Parathyroid adenoma (tissue), 2 donors: ENCODE measurements around the gene EIF5.

Experiments used
- H2AFZ ChIP-seq: fragments of 300-600 bp; sonication (generic); one replicate; pipeline ENCODE4 v1.7.0; 2017; ENCODE audit warnings: antibody characterized with exemption, mild to moderate bottlenecking
- H3K27ac ChIP-seq: fragments of 300-600 bp; sonication (generic); one replicate; pipeline ENCODE4 v1.7.0; 2017
- H3K27me3 ChIP-seq: fragments of 300-600 bp; sonication (generic); one replicate; pipeline ENCODE4 v1.7.0; 2017; ENCODE audit warnings: low read length; ENCODE audit not compliant: control insufficient read depth, insufficient read depth
- H3K36me3 ChIP-seq: fragments of 300-600 bp; sonication (generic); one replicate; pipeline ENCODE4 v1.7.0; 2017; ENCODE audit warnings: low read length; ENCODE audit not compliant: control insufficient read depth, insufficient read depth
- H3K4me1 ChIP-seq: fragments of 300-600 bp; sonication (generic); one replicate; pipeline ENCODE4 v1.7.0; 2017; ENCODE audit warnings: control low read depth
- H3K4me2 ChIP-seq: fragments of 300-600 bp; sonication (generic); one replicate; pipeline ENCODE4 v1.7.0; 2017; ENCODE audit warnings: low read length
- H3K4me3 ChIP-seq: fragments of 300-600 bp; sonication (generic); one replicate; pipeline ENCODE4 v1.7.0; 2017; ENCODE audit warnings: low read depth, low read length
- H3K79me2 ChIP-seq: fragments of 300-600 bp; sonication (generic); one replicate; pipeline ENCODE4 v1.7.0; 2017; ENCODE audit warnings: control low read depth
- H3K9ac ChIP-seq: fragments of 300-600 bp; sonication (generic); one replicate; pipeline ENCODE4 v1.7.0; 2017; ENCODE audit warnings: mild to moderate bottlenecking
- H3K9me3 ChIP-seq: fragments of 300-600 bp; sonication (generic); one replicate; pipeline ENCODE4 v1.7.0; 2017; ENCODE audit warnings: low read length; ENCODE audit not compliant: control insufficient read depth
- TF ChIP-seq, protein P1 (sequence below): fragments of 300-600 bp; sonication (generic); IDR thresholded peaks from one replicate; pipeline ENCODE4 v1.7.0; 2017; ENCODE audit warnings: antibody characterized with exemption, mild to moderate bottlenecking
- donor health status: primary hyperparathyroidism.

Gene EIF5

DNA sequence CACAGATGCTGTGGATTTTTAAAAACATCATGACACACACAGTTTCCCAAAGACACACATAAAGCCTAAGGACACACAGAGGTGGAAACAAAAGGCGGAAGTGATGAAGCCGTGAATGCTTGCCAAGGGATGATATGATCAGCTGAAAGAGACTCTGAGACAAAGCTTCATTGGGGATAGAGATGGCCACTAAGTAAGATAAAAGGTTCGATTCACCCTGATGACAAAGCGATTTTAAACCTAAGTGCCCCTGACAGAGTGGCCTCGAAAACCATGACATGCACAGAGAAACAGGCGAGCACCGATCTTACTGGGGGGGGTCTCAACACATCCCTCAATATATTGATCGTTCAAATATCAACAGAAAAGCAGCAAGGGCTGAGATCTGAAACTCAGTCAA, 20.3 kb upstream of the EIF5 start:
- Histone ChIP-seq H3K4me3 (no peak overlapping the region), H3K36me3 (no peaks in the 10 kb centered on the region), H2AFZ (peak overlapping the region; percentile 4), H3K9ac (no peak overlapping the region), H3K27ac (no peak overlapping the region), H3K27me3 (no peaks in the 10 kb centered on the region), H3K4me2 (peak overlapping the region; percentile 39), H3K4me1 (peaks cover 10% of the 10 kb centered on the region), H3K79me2 (no peaks in the 10 kb centered on the region), H3K9me3 (no peaks in the 10 kb centered on the region)
- TF ChIP-seq, protein P1, sequence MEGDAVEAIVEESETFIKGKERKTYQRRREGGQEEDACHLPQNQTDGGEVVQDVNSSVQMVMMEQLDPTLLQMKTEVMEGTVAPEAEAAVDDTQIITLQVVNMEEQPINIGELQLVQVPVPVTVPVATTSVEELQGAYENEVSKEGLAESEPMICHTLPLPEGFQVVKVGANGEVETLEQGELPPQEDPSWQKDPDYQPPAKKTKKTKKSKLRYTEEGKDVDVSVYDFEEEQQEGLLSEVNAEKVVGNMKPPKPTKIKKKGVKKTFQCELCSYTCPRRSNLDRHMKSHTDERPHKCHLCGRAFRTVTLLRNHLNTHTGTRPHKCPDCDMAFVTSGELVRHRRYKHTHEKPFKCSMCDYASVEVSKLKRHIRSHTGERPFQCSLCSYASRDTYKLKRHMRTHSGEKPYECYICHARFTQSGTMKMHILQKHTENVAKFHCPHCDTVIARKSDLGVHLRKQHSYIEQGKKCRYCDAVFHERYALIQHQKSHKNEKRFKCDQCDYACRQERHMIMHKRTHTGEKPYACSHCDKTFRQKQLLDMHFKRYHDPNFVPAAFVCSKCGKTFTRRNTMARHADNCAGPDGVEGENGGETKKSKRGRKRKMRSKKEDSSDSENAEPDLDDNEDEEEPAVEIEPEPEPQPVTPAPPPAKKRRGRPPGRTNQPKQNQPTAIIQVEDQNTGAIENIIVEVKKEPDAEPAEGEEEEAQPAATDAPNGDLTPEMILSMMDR = no peak

DNA sequence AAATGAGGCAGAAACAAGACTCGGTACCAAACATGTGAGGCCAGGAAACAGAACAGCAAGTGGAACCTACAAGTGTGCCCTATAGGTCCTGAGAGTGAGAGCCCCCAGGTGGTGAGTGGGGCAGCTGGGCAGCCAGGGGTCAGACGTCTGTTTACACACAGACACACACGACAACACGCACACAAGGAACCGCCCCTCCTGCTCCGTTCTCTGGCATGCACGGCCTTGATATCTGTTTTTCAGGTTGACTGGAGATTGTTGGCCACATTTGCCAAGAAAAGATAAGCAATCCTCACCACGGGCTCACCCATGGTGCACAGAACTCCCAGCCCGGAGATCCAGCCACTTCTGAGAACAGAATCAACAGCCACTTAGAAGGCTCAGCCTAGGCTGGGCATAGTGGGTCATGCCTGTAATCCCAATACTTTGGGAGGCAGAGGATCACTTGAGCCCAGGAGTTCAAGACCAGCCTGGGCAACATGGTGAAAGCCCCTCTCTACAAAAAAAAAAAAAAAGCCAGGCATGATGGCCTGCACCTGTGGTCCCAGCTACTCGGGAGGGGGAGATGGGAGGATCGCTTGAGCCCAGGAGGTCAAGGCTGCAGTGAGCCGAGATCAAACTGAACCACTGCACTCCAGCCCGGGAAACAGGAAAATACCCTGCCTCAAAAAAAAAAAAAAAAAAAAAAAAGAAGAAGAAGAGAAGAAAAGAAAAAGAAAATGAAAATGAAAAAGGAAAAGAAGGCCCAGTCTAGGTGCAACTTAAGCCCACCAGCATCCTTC, 19.4 kb upstream of the EIF5 start:
- Histone ChIP-seq H3K9me3 (no peaks in the 10 kb centered on the region), H3K79me2 (no peaks in the 10 kb centered on the region), H3K27me3 (no peaks in the 10 kb centered on the region), H3K4me2 (peak overlapping the region; percentile 39), H3K4me3 (no peak overlapping the region), H3K4me1 (peaks cover 10% of the 10 kb centered on the region), H3K27ac (no peak overlapping the region), H3K36me3 (no peaks in the 10 kb centered on the region), H3K9ac (no peak overlapping the region), H2AFZ (peak overlapping the region; percentile 78)
- TF ChIP-seq, protein P1 = no peak

DNA sequence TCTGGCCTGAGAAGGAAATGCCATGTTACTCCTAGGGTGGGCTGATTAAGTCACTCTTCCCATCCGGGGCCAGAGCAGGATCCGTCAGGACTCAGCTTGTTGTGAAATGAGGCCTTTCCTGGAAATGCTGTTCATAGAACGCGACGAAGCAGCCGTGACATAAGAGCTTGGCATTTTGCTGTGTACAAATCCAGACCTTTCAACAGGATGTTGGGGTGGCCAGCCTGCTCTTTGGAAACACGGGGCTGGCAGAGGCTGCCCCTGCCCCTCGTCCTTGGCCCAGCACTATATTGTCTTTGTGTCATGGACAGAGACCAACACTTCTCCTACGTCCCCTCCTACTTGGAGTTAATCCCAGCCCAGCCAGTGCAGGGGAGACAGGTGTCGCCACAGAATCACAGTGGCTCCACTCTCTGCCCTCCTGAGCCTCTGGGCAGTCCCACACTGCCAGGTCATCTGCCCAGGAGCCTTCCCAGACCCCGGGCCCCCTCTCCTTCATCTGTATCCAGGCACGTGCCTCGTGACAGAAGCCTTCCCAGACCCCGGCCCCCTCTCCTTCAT, 18.6 kb upstream of the EIF5 start:
- H3K9ac ChIP-seq = no peak overlapping the region
- H3K4me2 ChIP-seq = no peak overlapping the region
- no peaks in the 10 kb centered on the region for H3K27me3 ChIP-seq
- H3K4me1 ChIP-seq = peaks cover 10% of the 10 kb centered on the region
- H3K9me3 ChIP-seq = no peaks in the 10 kb centered on the region
- no peak overlapping the region for H3K4me3 ChIP-seq
- H3K36me3 ChIP-seq = no peaks in the 10 kb centered on the region
- TF ChIP-seq, protein P1 = no peak
- H3K27ac ChIP-seq = no peak overlapping the region
- H2AFZ ChIP-seq = no peak overlapping the region
- no peaks in the 10 kb centered on the region for H3K79me2 ChIP-seq

DNA sequence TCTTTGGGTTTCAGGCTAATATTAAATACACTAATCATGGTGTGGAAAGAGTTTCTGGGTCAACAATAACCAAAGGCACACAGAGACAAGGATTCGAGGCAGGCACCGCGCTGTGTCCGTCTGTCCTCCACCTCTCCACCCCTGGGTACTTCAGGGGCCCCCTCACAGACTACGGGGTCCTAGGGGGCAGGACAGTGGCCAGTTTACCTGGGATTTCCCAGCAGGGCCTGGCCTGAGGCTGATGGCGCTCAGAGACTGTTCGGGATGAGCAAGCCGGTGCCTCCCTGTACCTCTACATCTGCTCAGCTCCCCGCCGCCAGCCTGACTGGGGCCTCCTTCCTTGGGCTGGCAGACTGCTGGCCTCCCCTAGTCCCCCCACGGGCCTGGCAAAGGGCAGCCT, 18.1 kb upstream of the EIF5 start:
- Histone ChIP-seq H3K79me2 (no peaks in the 10 kb centered on the region), H3K27me3 (no peaks in the 10 kb centered on the region), H2AFZ (no peak overlapping the region), H3K9me3 (no peaks in the 10 kb centered on the region), H3K27ac (no peak overlapping the region), H3K4me2 (no peak overlapping the region), H3K4me3 (no peak overlapping the region), H3K36me3 (no peaks in the 10 kb centered on the region), H3K4me1 (peaks cover 10% of the 10 kb centered on the region), H3K9ac (no peak overlapping the region)
- TF ChIP-seq, protein P1 = no peak

DNA sequence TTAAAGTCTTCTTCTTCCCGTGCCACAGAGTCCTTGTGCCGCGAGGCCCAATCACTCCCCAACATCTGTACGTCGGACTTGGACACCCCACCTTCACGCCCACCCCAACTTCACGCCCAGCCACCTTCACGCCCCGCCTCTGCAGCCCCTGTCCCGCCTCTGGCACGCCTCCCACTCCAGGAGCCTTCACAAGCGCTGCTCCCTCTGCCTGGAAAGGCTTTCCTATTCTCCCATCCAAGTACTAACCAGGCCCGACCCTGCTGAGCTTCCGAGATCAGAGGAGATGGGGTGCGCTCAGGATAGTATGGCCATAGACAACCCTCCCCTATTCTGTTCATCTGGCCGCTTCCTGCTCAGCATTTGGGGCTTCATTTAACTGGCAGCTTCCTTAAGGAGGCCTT, 17.3 kb upstream of the EIF5 start:
- Histone ChIP-seq H3K4me1 (peaks cover 10% of the 10 kb centered on the region), H3K79me2 (no peaks in the 10 kb centered on the region), H2AFZ (no peak overlapping the region), H3K4me2 (no peak overlapping the region), H3K9me3 (no peaks in the 10 kb centered on the region), H3K27ac (no peak overlapping the region), H3K4me3 (no peak overlapping the region), H3K36me3 (no peaks in the 10 kb centered on the region), H3K9ac (no peak overlapping the region), H3K27me3 (no peaks in the 10 kb centered on the region)
- TF ChIP-seq, protein P1 = no peak
